ENCODE data around the gene MEST.
"Not testable (repeated sequence)": the region's sequence is repeated elsewhere in the genome, so short reads cannot be mapped to it uniquely, and the experiment has no call there.

The MEST gene, protein sequence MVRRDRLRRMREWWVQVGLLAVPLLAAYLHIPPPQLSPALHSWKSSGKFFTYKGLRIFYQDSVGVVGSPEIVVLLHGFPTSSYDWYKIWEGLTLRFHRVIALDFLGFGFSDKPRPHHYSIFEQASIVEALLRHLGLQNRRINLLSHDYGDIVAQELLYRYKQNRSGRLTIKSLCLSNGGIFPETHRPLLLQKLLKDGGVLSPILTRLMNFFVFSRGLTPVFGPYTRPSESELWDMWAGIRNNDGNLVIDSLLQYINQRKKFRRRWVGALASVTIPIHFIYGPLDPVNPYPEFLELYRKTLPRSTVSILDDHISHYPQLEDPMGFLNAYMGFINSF

DNA sequence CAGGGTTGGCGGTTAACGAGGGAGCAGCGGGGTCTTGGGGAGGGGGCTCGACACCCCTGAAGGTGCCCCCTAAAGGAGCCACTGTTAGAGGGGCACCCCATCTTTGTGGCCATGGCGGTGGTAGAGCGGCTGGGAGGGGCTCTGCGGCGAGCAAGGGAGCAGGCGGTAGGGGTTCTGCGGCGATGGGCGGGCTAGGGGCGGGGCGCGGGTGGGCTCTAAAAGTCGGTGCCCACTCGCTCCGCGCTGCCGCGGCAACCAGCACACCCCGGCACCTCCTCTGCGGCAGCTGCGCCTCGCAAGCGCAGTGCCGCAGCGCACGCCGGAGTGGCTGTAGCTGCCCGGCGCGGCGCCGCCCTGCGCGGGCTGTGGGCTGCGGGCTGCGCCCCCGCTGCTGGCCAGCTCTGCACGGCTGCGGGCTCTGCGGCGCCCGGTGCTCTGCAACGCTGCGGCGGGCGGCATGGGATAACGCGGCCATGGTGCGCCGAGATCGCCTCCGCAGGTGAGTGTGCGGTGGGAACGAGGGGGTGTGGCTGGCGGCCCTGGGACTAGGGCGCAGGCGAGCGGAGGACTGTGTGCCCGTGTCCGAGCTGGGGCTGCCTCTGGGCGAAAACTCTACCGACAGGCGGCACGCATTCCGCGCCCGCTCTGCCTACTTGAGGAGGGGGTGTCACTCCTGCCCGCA, at the start of gene MEST:
MEST (plus strand) TSS at position 245 of the 682 bp plus-strand sequence; CDS start at position 474, 229 bp downstream.
- DNase-seq = no peak

- DNase-seq = no peak
Measured at GRCh38 chr7:130442601-130443000, 49.3 kb upstream of the MEST start.

- DNase-seq = no peak
Measured at GRCh38 chr7:130444234-130444633, 47.7 kb upstream of the MEST start.

- no peak for DNase-seq
Measured at GRCh38 chr7:130444751-130445407, 47.0 kb upstream of the MEST start.

DNA sequence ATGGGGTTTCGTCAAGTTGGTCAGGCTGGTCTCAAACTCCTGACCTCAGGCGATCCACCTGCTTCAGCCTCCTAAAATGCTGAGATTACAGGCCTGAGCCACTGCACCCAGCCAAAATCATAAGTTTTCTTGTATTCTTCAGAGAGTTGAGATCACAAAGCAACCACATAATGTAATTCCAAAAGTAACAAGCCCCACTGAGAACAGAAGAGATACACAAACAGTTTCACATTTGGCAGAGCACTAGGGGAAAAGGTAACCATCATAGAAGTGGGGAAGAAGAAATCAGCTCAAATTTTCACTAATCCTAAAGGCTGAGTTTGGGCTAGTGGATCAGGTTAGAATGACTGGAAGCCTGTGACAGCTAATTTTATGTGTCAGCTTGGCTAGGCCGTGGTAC, 45.6 kb upstream of the MEST start:
- no peak for DNase-seq

- DNase-seq = not testable (repeated sequence)
Measured at GRCh38 chr7:130451344-130451743, 40.5 kb upstream of the MEST start.

DNA sequence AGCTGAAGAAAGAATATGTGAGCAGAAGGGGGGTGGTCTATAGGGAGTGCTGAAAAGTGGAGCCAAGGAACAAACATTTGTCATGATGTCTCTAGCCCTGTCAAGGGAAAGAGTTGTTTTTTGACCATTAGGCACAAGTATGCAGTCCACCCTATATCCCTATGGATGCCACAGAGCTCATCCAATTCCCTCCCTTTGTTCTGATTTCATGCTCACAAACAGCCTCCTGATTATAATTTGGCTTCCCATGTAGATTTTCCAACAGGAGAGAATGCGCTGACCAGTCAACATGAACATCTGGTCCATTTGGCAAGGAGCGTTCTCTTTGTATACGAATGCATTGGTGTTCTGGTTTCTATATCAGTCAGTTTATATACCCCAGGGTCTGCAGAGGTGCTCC, 38.9 kb upstream of the MEST start:
- DNase-seq = no peak

DNA sequence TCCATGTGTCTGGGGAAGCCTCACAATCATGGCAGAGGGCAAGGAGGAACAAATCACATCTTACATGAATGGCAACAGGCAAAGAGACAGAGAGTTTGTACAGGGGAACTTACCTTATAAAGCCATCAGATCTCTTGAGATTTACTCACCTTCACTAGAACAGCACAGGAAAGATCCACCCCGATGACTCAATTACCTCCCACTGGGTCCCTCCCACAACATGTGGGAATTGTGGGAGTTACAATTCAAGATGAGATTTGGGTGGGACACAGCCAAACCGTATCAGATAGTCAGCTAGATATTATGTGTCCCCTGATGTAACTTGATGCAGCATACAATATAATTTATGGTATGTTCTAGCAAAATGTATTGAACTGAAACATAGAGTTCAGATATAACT, 36.9 kb upstream of the MEST start:
- DNase-seq = no peak

DNA sequence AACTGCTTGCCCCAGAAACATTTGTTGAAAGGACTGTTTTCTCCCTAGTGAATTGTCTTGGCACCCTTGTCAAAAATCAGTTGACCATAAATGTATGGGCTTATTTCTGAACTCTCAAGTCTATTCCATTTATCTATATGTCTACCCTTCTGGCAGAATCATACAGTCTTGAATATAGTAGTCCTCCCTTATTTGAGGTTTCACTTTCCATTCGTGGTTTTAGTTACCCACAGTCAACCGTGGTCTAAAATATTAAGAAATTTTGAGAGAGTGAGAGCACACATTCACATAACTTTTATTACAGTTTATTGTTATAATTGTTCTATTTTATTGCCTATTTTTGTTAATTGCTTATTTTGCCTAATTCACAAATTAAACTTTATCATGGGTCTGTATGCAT, 33.6 kb upstream of the MEST start:
- DNase-seq = peak; percentile 15

GRCh38 chr7:130461272-130461671, 30.6 kb upstream of the MEST start:
- DNase-seq = no peak

GRCh38 chr7:130463553-130464434, 28.1 kb upstream of the MEST start:
- DNase-seq = no peak

GRCh38 chr7:130468612-130469011, 23.3 kb upstream of the MEST start:
- DNase-seq = no peak

DNA sequence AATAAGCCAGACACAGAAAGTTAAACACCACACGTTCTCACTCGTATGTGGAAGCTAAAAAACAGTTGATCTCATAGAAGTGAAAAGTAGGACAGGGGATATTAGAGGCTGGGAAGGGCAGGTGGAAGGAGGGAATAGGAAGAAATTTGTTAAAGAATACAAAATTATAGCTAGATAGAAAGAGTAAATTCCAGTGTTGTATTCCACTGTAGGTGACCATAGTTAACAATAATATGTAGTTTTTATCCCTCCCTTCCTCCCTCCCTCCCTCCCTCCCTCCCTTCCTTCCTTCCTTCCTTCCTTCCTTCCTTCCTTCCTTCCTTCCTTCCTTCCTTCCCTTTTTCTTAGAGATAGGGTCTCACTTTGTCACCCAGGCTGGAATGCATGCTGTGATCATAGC, 19.9 kb upstream of the MEST start:
- DNase-seq = no peak

GRCh38 chr7:130473289-130473688, 18.6 kb upstream of the MEST start:
- DNase-seq = no peak

DNA sequence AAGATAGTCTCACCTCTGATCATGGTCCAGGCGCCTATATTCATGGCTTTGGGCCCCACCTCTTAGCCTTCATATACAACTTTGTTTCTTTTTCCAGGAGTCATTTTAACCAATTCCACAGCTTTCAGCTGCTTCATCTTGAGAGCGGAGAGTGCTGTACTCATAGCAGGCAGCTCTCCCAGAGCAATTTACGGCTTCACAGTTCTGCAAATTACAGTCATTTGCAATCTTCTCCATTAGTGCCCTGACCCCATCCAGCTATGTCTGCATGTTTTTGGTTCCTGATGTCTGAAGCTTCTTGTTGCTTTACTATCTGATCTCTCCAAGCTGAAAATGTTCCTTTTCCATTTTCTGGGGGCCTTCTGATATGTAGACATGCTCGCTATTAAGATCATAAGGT, 18.0 kb upstream of the MEST start:
- no peak for DNase-seq

DNA sequence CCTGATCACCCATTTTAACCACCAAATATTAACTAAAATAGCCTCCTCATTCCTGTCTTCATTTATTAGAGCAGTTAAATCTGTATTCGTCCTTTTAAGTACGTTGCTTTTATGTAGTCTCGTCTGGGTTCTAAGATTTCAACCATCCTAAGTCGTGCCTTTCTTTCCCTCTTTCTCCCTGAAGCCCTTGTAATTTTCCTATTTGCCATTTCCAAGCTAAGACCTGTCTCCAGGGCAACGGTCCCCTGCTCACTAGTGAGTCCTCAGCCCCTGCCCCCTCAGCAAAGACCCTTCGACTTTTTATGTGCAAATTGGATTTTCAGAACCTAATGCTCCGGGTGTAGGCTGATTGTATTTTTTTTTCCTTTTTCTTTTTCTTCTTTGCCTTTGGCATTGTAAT, 16.1 kb upstream of the MEST start:
- no peak for DNase-seq

GRCh38 chr7:130476297-130477150, 15.4 kb upstream of the MEST start:
- DNase-seq = no peak

- no peak for DNase-seq
Measured at GRCh38 chr7:130478991-130479390, 12.9 kb upstream of the MEST start.

GRCh38 chr7:130479716-130480400, 12.0 kb upstream of the MEST start:
- DNase-seq = no peak

- no peak for DNase-seq
Measured at GRCh38 chr7:130481898-130482297, 10.0 kb upstream of the MEST start.

GRCh38 chr7:130483031-130483430, 8.9 kb upstream of the MEST start:
- DNase-seq = no peak

GRCh38 chr7:130485734-130486113, 6.2 kb upstream of the MEST start:
- no peak for DNase-seq

Data from CD4-positive, alpha-beta T cell treated with Interleukin-4 for 4 hours (primary cell).